GM19452 (cell line): ENCODE results near the gene CMTM8.
"Not testable (repeated sequence)": the region's sequence is repeated elsewhere in the genome, so short reads cannot be mapped to it uniquely, and the experiment has no call there.

ENCODE experiments used
- ATAC-seq: cut with Tn5 transposase; IDR thresholded peaks from one replicate; pipeline ENCODE4 v1.9.1; 2021; ENCODE audit not compliant: unreplicated experiment

The CMTM8 gene, protein sequence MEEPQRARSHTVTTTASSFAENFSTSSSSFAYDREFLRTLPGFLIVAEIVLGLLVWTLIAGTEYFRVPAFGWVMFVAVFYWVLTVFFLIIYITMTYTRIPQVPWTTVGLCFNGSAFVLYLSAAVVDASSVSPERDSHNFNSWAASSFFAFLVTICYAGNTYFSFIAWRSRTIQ

DNA sequence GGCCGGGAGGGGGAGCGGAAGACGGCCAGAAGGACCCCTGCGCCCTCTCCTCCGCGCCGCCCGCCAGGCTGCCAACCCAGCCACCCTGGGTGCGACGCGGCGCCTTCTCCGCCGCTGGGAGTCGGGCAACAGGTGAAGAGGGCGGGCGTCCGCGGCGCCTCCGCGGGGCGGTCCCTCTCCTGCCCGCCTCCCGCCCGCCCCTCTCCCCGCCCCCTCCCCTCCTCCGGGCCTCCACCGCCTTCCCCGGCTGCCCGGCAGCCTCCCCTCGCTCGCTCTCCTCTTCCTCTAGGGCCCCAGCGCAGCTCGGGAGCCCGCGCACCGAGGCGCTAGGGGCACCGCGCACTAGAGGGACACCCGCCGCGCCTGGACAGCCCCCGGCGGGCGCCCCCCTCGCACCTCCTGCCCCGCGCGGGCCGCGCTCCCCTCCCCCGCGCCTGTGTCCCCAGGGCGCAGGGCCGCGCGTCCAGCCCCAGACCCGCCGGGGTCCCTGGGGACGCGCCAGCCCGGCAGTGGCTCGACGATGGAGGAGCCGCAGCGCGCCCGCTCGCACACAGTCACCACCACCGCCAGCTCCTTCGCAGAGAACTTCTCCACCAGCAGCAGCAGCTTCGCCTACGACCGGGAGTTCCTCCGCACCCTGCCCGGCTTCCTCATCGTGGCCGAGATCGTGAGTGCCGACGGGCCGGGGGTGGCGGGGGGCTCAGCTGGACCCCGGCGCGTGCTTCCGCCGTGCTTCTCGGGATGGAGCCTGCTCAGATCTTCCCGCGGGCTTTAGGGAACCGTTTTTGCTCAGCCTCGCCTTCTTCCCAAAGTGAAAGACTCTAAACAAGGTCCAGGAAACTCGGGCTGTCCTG is at the start of gene CMTM8:
Gene CMTM8 (plus strand): TSS at position 228 of the 854 bp plus-strand sequence. CDS start 293 bp downstream, at position 521.
- ATAC-seq, result no peak

DNA sequence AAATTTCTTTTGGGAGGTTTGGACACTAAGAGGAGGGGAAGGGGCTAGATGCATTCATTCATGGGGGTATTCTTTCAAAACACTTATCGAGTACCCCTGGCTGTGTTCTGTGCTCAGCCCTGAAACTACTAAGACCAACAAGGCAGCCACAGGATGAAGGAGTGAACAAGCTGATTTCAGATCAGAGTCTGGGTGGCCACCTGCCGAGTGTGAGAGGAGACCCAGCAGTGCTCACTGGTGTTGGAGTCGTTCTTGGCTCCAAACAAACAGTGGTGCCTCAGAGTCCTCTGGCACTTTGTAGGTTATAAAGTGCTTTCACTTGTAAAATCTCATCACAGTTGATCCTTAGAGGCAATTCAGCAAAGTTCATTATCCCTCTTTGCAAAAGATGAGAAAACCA is 48.8 kb upstream of the CMTM8 start:
- ATAC-seq, result no peak

DNA sequence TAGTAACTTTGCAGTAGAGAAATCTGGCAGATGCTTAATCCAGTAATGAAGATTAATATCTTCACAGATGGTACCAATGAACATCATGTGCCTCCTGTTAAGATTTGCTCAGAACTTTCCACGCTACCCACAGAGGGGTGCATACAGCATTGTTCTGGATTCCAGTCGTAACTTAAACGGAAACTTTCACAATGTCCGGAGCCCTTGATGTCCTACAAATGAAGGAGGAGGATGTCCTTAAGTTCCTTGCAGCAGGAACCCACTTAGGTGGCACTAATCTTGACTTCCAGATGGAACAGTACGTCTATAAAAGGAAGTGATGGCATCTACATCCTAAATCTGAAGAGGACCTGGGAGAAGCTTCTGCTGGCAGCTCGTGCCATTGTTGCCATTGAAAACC is 47.9 kb upstream of the CMTM8 start:
- ATAC-seq, result not testable (repeated sequence)

DNA sequence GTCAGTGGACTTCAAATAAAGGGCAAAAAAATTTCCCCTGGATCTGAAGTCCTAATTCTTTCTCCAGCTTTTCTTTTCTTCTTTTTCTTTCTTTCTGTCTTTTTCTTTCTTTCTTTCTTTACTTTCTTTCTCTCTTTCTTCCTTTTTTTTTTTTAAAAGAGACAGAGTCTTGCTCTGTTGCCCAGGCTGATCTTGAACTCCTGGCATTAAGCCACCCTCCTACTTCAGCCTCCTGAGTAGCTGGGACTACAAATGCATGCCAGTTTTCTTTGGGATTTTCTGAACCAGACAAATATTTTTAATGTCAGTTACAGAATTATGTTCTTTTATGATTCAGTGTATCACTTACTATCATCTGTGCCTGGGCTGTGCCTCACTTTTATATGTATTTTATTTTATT is 45.4 kb upstream of the CMTM8 start:
- ATAC-seq, result no peak

DNA sequence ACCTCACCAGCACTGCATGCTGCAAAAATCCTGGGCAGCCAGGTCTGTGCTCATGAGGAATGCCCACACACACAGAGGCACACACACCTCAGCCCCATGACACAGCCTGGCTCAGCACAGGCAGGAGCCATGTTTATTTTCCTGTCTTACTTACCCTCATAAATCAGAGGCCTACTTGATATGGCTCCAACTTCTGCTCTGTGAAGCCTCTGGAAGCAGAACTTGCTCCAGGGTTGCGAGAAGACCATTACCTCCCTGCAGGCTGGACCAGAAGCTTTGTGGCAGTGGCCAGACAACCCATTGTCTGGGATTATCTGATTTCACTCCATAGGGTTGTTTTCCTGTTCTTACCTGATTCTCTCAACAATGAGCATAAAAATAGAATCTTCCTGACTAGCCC is 43.8 kb upstream of the CMTM8 start:
- ATAC-seq, result no peak

DNA sequence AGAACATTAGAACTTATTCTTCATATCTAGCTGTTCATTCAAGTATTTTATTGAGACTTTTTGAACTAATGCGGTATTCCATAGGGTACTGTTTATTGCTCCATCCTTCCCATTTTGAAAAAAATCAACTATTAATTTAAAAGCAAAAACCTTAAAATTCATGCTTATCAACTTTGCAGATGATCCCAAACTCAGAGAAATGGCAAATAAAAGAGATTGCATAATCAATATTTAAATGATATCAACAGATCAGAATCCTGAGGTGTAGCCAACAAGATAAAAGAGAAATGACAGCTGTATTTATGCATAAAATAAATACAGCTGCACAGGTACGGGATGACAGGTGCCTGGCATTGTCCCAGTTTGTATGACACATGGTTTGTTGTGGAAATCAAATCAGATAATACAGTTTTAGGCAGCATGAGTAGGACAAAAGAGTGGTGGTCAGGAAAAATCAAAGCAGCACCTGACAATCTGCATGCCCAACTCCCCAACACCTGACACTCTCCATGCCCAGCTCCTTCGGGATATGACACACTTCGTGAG is 42.4 kb upstream of the CMTM8 start:
- no peak for ATAC-seq

DNA sequence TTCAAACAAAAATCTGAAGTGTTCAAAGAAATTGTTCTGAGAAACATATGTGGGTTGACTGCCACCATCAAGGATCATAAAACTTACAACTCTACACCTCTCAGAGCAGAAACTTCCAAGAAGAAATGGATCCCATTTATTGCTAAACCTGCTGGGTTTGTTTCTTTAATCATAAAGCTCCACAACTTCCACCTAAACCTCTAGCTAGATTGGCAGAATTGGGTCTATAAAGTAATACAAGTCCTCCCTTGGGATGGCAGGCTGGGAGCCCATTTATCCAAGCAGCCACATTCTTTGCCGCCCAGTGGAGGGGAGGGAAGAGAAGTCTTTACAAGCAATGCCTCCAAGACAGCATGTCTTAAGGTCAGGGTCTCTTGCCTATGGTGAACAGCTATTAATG is 40.5 kb upstream of the CMTM8 start:
- no peak for ATAC-seq

DNA sequence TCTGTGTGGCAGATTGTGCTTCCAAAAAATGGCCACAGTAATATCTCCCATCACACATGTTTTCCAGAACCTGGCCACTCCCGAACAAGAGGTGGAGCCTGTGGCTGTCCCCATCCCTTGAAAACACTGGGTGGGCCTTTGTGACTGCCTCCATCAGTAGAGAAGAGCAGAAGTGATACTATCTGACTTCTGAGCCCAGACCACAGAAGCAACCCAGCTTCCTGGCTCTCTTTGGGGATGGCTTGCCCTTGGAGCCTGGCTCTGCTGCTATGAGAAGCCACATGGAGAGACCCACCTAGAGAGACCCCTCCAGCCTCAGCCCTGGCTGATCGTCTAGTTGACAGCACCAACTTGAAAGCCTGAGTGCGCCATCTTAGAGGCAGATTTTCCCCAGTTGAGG is 39.8 kb upstream of the CMTM8 start:
- ATAC-seq, result no peak

DNA sequence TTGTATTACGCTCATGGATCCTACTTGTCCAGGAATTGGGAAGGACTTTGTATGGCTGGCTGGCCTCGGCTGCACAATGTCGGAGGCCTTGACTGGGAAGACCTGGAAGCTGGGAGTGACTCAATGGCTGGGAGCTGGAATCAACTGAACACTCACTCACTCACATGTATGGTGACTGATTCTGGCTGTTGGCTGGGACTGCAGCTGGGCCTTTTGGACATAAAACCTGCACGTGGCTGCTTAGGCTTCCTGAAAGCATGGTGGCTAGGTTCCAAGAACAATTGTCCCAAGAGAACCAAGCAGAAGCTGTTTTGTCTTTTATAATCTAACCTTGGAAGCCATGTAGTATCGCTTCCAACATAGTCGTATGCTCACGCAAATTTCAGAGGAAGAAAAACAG is 38.0 kb upstream of the CMTM8 start:
- ATAC-seq, result no peak

DNA sequence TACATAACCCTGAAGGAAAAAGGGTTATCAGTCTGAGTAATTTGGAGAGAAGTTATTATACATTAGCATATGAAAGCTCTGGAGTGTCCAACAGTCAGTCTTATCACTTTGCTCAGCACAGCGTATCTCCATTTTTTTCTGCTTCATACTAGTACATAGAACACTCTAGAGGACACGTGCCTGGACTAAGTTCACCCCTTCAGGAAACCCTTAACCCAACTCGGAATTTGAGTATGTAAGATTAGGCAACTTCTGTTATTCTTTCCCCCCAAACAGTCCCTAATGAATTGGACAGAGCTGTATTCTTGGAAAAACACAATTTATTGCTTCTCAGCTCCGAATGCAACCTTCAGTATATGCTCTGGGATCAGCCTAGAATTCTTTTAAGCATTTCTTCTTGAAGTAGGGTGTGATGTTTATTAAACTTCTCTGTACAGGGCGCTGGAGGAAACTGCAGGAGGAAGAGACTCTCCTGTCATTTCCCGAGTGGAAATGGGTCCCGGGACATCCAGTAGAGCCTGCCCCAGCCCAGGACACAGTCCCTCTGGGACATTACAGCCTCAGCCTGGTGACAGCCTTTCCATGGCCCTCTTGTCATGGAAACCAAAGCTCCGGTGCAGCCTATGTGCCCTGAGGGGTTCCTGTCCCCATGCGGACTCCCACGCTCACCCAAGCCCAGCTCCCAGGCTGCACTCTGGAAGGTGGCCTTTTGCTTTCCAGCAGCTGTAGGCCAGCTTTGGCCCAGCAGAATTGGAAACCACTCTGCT is 37.3 kb upstream of the CMTM8 start:
- no peak for ATAC-seq

DNA sequence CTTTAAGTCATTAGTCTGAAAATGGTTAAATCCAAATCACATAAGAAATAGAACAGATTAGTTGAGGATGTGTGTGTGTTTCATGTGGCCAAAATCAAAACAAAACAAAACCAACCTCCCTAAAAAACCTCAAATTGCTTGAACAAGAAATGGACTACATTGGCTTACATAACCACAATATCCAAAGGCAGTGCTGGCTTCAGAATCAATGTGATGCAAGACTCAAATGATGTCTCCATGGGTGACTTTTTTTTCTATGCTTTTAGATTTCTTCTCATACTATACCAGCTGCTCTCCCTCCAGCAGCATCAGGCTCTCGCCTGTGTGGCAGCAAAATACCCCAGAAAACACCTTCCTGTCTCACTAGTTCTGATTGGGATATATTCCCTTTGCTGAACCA is 36.0 kb upstream of the CMTM8 start:
- no peak for ATAC-seq

DNA sequence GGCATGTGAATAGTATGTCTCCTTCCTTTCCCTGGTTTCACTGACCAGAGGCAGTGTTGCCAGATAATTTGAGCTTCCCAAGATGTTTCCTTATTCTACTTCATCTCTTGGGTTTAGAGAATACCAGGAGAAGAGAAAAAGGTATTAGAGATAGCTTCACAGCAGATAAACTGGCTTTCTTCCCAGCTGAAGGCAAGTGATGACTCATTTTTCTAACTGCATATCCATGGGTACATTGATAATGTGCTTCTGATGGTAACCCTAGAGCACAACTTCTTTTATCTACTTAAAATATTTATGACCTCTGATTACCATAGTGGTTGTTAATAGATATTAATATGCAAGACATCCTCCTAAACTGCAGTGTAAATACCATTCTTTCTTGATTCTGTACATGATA is 34.6 kb upstream of the CMTM8 start:
- no peak for ATAC-seq

DNA sequence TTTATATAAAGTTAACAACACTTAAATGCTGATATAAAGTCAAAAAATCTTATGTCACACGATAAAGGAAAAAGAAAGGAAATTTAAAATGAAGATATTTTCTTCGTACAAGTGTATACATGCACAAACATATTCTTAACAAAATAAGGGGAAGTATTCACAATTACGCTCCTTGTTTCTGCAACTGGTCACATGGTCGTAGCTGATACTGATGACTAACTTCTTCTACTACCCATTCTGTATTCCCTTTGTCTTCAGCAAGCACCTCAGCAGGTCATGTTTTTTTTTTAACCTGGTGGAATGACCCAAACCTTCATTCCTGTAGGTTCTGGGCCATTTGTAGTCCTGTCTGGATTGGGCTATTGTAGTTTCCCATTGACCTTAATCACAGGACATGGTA is 30.0 kb upstream of the CMTM8 start:
- ATAC-seq, result no peak

DNA sequence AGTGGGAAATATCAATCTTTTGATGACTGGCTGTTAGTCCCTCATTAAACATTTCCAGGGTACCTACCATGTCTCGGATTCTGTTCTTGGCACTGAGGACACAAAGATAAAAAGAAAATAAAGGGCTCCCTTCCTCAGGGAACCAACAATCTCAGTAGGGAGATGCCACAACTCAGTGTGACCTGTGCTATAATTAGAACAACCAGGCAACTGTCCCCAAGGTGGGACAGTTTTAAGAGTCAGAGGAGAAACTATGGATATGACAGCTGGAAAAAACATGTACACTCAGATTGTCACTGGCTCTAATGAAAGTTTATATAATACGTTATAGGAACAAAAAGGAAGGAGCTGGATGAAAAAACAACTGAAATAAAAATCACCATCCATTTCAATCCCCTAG is 23.3 kb upstream of the CMTM8 start:
- ATAC-seq, result no peak

DNA sequence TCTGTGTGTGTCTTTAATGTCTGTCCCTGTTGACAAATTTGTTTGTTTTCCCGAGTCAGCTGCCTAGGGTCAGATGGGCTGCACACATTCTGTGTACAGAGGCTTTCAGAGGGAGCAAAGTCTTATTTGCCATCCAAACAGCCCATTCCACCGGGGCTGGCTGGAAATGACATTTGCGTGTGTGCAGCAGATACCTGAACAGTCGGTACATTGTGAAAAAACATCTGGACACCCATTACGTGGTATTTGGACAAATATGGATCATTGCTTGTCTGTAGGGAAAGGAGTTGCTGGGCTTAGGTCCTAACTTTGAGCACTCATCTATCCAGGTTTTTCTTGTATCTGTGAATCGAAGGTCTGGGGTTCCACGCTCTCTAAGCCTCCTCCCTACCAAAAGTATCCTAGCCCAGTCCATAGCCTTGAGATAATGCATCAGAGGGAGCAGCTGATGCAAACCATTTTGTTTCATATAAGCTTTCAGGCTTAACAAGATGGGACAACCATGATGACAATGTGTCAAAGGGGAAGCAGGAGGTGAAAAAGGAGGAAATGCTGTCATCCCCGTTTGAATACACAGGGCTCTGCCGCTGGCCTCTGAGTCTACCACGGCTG is 22.2 kb upstream of the CMTM8 start:
- no peak for ATAC-seq

DNA sequence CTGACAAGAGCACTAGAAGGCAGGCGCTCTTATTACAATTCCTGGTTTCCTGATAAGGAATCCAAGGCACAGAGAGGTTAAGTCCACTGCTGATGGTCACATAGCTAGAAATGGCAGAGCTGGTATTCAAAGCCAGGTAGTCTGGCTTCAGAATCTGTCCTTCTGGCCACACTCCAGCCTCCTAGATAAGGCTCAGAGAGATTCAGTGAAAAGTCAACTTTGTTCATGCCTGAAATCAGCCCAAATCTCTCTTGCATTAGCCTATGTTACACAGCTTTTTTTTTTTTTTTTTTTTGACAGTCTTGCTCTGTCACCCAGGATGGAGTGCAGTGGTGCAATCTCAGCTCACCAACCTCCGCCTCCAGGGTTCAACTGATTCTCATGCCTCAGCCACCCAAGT is 21.1 kb upstream of the CMTM8 start:
- no peak for ATAC-seq

DNA sequence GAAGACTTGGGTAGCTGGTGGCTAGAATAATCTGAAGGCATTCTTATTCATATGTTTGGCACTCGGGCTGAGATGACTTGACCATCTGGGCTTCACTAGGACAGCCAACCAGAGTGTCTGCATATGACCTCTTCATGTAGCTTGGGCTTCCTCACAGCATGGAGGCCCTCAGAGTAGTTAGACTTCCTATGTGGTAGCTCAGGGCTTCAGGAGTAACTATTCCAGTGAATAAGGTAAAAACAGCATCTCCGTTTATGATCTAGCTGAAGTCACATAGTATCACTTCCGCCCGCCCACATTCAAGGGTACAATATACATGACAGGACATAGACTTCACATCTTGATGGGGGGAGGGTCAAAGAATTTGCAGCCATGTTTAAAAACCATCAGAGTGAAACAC is 18.9 kb upstream of the CMTM8 start:
- no peak for ATAC-seq

DNA sequence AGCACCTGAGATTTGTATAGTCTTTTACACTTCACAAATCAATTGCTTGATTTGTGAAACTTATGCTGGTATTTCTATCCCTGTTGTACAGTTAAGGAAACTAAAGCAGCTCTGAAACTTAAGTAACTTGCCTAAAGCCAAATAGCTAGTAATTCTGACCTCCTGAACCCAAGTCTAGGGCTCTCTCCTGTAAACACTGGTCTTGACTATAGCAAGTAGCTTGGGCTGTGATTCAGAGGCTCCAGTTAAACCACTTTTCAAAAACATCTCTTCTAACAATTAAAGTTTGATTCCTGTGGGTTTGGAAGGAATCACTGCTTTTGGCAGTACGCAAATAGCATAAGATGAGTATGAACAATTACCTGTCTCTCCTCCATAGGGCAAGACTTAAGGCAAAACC is 18.5 kb upstream of the CMTM8 start:
- no peak for ATAC-seq

DNA sequence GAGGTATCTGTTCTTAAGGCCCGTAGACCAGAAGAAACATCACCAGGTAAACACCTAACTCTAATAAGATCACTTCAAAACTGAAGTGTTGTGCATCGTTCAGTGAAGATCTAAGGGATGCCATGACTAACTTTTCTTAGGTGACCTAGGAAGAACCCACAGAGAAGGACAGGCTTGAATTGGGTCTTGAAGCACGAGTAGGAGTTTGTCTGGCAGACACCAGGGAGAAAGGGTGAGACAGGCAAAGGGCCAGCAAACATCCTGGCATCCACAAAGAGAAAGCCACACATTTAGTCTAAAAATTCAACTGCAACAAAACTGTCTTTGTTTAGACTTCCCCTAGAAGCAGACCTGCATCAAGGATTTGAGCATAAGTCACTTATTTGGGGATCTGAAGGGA is 15.5 kb upstream of the CMTM8 start:
- no peak for ATAC-seq

DNA sequence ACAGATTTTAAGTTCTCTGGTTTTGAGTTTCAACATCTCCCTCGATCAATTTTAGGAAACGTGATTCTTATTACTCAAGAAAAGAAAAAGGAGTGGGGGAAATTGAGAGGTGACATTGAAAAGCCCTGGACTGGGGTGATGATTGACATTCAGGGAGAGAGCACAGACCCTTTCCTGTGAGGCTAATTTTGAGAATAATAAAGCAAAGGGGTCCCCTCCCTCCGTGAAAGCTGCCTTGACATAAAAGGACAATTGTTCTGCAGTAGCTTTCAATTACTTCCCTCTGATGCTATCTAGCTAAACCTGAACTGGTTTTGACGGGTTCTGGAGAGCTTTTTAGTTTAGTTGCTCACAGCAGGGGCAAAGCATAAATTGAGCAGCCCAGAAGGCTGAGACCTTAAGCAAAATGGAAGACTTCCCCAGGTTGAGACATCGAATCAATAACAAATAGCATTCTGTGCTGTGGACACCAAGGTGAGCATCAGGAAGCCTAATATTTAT is 14.4 kb upstream of the CMTM8 start:
- ATAC-seq, result no peak

DNA sequence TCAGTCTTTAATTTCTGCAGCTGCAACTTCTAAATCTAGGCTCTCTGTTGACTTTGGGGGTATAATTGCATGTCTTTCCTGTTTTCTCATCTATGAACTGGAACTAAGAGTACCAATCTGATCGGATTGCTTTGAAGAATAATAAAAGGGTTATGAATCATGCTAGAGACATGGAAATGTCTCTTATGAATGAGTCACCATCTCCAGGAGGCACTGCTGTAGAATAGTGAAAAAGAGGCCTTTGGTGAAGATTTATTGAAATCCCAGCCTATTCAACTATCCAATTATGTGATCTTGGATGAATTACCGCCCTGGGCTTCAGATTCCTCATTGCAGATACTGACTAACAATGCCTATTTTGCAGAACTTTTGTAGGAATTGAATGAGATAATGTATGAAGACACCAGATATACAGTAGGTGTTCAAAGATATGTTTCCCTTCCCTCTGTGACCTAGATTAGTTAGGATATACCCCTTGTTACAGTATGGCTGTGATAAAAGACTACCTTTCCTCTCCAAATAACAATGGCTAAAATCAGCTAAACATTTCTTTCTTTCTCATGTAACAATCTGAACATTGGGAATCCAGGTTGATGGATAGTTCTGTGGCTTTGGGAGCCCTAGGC is 11.5 kb upstream of the CMTM8 start:
- ATAC-seq, result no peak
